IMR-90 (cell line): Measurements from ENCODE around the gene NHSL2. TPM values are rescaled to one million over a fixed set of nuclear protein-coding genes. Genes with fewer than 3 reads are reported as not detected.

Experiments used
- ATAC-seq: fragments of 200-7000 bp; cut with Tn5 transposase; 2 replicates; pipeline ENCODE4 v1.9.1; 2020; ENCODE audit warnings: low read depth, mild to moderate bottlenecking, moderate library complexity
- BruUV-seq: library from RNA; stranded (reverse); fragments of 400-500 nt; replicated peaks from 2 replicates; lab custom pipeline; 2021; lab: Mats Ljungman, UMichigan
- CTCF ChIA-PET: fragments of 300-600 bp; formaldehyde crosslinking; extraction: SDS; loops from one replicate; lab custom pipeline; 2021; ENCODE audit warnings: antibody characterized with exemption; lab: Yijun Ruan, JAX
- POLR2A ChIA-PET: fragments of 300-600 bp; sonication (Branson Sonifier 250); formaldehyde crosslinking; loops from one replicate; lab custom pipeline; 2022; ENCODE audit warnings: antibody characterized with exemption; ENCODE audit not compliant: unreplicated experiment; lab: Charles Lee
- DNase-seq: peaks from one replicate; pipeline ENCODE4 v3.0.0; 2013
- H2AFZ ChIP-seq: replicated peaks from 2 replicates; pipeline ENCODE3; 2013; ENCODE audit warnings: low read length, mild to moderate bottlenecking; ENCODE audit not compliant: poor library complexity
- H2AK5ac ChIP-seq: 2 replicates; pipeline ENCODE4 v1.6.1; 2013; ENCODE audit warnings: low read depth, low read length, inconsistent platforms
- H2AK9ac ChIP-seq: replicated peaks from 2 replicates; pipeline ENCODE3; 2013; ENCODE audit warnings: mild to moderate bottlenecking, low read depth, low read length, moderate library complexity; ENCODE audit not compliant: poor library complexity
- H2BK120ac ChIP-seq: 2 replicates; pipeline ENCODE4 v1.6.1; 2013; ENCODE audit warnings: low read depth, low read length, inconsistent platforms
- H2BK15ac ChIP-seq: 3 replicates; pipeline ENCODE4 v1.6.1; 2013; ENCODE audit warnings: low read depth, low read length, inconsistent platforms
- H2BK20ac ChIP-seq: 2 replicates; pipeline ENCODE4 v1.6.1; 2013; ENCODE audit warnings: low read depth, mild to moderate bottlenecking, inconsistent platforms, low read length, moderate library complexity
- H2BK5ac ChIP-seq: 2 replicates; pipeline ENCODE4 v1.6.1; 2013; ENCODE audit warnings: mild to moderate bottlenecking, low read depth, low read length, inconsistent platforms; ENCODE audit not compliant: poor library complexity, severe bottlenecking
- H3K14ac ChIP-seq: replicated peaks from 2 replicates; pipeline ENCODE4 v1.6.1; 2013; ENCODE audit warnings: low read depth, low read length, inconsistent platforms
- H3K18ac ChIP-seq: 2 replicates; pipeline ENCODE4 v1.6.1; 2013; ENCODE audit warnings: low read depth, low read length, control low read depth
- H3K23ac ChIP-seq: 2 replicates; pipeline ENCODE4 v1.6.1; 2013; ENCODE audit warnings: low read depth, low read length, inconsistent platforms
- H3K27ac ChIP-seq: 2 replicates; pipeline ENCODE4 v1.5.1; 2013; ENCODE audit warnings: mild to moderate bottlenecking, control low read depth, low read length; ENCODE audit not compliant: insufficient read depth
- H3K27me3 ChIP-seq: 2 replicates; pipeline ENCODE4 v1.6.1; 2013; ENCODE audit warnings: low read length; ENCODE audit not compliant: control insufficient read depth, insufficient read depth
- H3K36me3 ChIP-seq: 2 replicates; pipeline ENCODE4 v1.6.1; 2013; ENCODE audit warnings: low read length, mixed read lengths; ENCODE audit not compliant: control insufficient read depth, insufficient read depth
- H3K4ac ChIP-seq: 2 replicates; pipeline ENCODE4 v1.6.1; 2013; ENCODE audit warnings: low read depth, low read length, inconsistent platforms
- H3K4me1 ChIP-seq: 2 replicates; pipeline ENCODE4 v1.6.1; 2013; ENCODE audit warnings: low read length, mixed read lengths; ENCODE audit not compliant: control insufficient read depth, insufficient read depth
- H3K4me2 ChIP-seq: 2 replicates; pipeline ENCODE4 v1.6.1; 2013; ENCODE audit warnings: low read depth, mild to moderate bottlenecking, control low read depth, low read length, moderate library complexity
- H3K4me3 ChIP-seq: 2 replicates; pipeline ENCODE4 v1.5.1; 2013; ENCODE audit warnings: low read depth, mild to moderate bottlenecking, control low read depth, low read length, moderate library complexity; ENCODE audit not compliant: insufficient read depth
- H3K56ac ChIP-seq: 2 replicates; pipeline ENCODE4 v1.6.1; 2013; ENCODE audit warnings: low read length, inconsistent platforms; ENCODE audit not compliant: insufficient read depth; ENCODE audit errors: extremely low read depth
- H3K79me1 ChIP-seq, 2 experiments: 2 replicates each; pipeline ENCODE4 v1.6.1; 2013; ENCODE audit warnings: low read length in 2 of 2, inconsistent platforms in 1 of 2, low read depth in 1 of 2
- H3K9ac ChIP-seq: 2 replicates; pipeline ENCODE4 v1.6.1; 2013; ENCODE audit warnings: low read depth, low read length, control low read depth
- H3K9me1 ChIP-seq: 2 replicates; pipeline ENCODE4 v1.6.1; 2013; ENCODE audit warnings: low read length, inconsistent platforms; ENCODE audit not compliant: insufficient read depth
- H3K9me3 ChIP-seq: 2 replicates; pipeline ENCODE4 v1.6.1; 2013; ENCODE audit warnings: low read length; ENCODE audit not compliant: control insufficient read depth, insufficient read depth
- H4K20me1 ChIP-seq: 2 replicates; pipeline ENCODE4 v1.6.1; 2013; ENCODE audit warnings: low read length, inconsistent platforms; ENCODE audit not compliant: insufficient read depth
- H4K5ac ChIP-seq: 2 replicates; pipeline ENCODE4 v1.6.1; 2013; ENCODE audit warnings: mild to moderate bottlenecking, low read depth, low read length, control low read depth
- H4K8ac ChIP-seq, 2 experiments: 2 replicates each; pipeline ENCODE4 v1.6.1; 2013; ENCODE audit warnings: low read depth in 2 of 2, low read length in 2 of 2, control low read depth in 1 of 2, inconsistent platforms in 1 of 2
- H4K91ac ChIP-seq: 2 replicates; pipeline ENCODE4 v1.6.1; 2013; ENCODE audit warnings: low read depth, low read length, inconsistent platforms; ENCODE audit not compliant: insufficient read depth
- BHLHE40 ChIP-seq: fragments of 150-350 bp; IDR thresholded peaks from 2 replicates; pipeline ENCODE4 v1.6.1; 2016; ENCODE audit warnings: mild to moderate bottlenecking, low read depth, low read length
- CEBPB ChIP-seq: IDR thresholded peaks from 2 replicates; pipeline ENCODE4 v1.6.1; 2012; ENCODE audit warnings: low read depth, low read length, improper control_type of control experiment
- CHD1 ChIP-seq: IDR thresholded peaks from 2 replicates; pipeline ENCODE4 v1.6.1; 2012; ENCODE audit warnings: low read depth, low read length, improper control_type of control experiment
- FOS ChIP-seq: fragments of 150-350 bp; IDR thresholded peaks from 2 replicates; pipeline ENCODE4 v1.6.1; 2016; ENCODE audit warnings: low read depth, low read length
- MAFK ChIP-seq: IDR thresholded peaks from 2 replicates; pipeline ENCODE4 v1.6.1; 2012; ENCODE audit warnings: low read depth, low read length, improper control_type of control experiment
- MXI1 ChIP-seq: IDR thresholded peaks from 2 replicates; pipeline ENCODE4 v1.6.1; 2012; ENCODE audit warnings: low read depth, mild to moderate bottlenecking, low read length, moderate library complexity, borderline replicate concordance
- POLR2A ChIP-seq: IDR thresholded peaks from 2 replicates; pipeline ENCODE4 v1.6.1; 2012; ENCODE audit warnings: mild to moderate bottlenecking, low read depth, low read length
- RAD21 ChIP-seq: IDR thresholded peaks from 2 replicates; pipeline ENCODE4 v1.6.1; 2012; ENCODE audit warnings: low read length, improper control_type of control experiment
- RCOR1 ChIP-seq: IDR thresholded peaks from 2 replicates; pipeline ENCODE4 v1.6.1; 2012; ENCODE audit warnings: mild to moderate bottlenecking, low read length, improper control_type of control experiment; ENCODE audit not compliant: insufficient replicate concordance
- RFX5 ChIP-seq: IDR thresholded peaks from 2 replicates; pipeline ENCODE4 v1.8.0; 2012; ENCODE audit warnings: low read depth, mild to moderate bottlenecking, low read length, moderate library complexity
- SMC3 ChIP-seq: fragments of 150-350 bp; IDR thresholded peaks from 2 replicates; pipeline ENCODE4 v1.6.1; 2016; ENCODE audit warnings: low read depth, mild to moderate bottlenecking, antibody characterized with exemption, low read length, moderate library complexity
- WGBS, 2 experiments: methylation state at CpG; one replicate each; pipeline versions ENCODE4 v1.1.5 to v1.1.7; 2013; ENCODE audit warnings: missing lambda C conversion rate in 2 of 2; ENCODE audit not compliant: insufficient read length in 1 of 2; ENCODE audit errors: extremely low coverage in 2 of 2; 5-methylcytosine and 5-hydroxymethylcytosine counted together
- dilution Hi-C: fragments of 300-500 bp; cut with HindIII; formaldehyde crosslinking; loops from one replicate; pipeline ENCODE4 v1.14.3; 2018; ENCODE audit warnings: low sequenced_read_pairs; ENCODE audit not compliant: unreplicated experiment
- in situ Hi-C: fragments of 300-500 bp; cut with MboI; formaldehyde crosslinking; loops from 3 replicates; pipeline ENCODE4 v1.14.3; 2019; ENCODE audit warnings: low sequenced_read_pairs, inconsistent platforms, mixed read lengths
- intact Hi-C: fragments of 100-400 bp; cut with micrococcal nuclease; formaldehyde crosslinking; loops from 2 replicates; pipeline ENCODE4 v1.10.0; 2022
- polyA plus RNA-seq, 3 experiments: library from polyadenylated mRNA; depleted of rRNA; stranded (reverse); fragments of >200 nt; gene quantifications; 2 replicates each; pipeline ENCODE4 v1.2.3, GENCODE V29; 2012; ENCODE audit warnings: low replicate concordance in 1 of 3
- total RNA-seq: library from RNA; depleted of rRNA; stranded (reverse); fragments of >200 nt; gene quantifications from 2 replicates; pipeline ENCODE4 v1.2.3, GENCODE V29; 2012
- TF ChIP-seq, protein P1 (sequence below): conservative IDR thresholded peaks from 2 replicates; pipeline ENCODE4 v1.5.1; 2012; ENCODE audit warnings: mild to moderate bottlenecking, low read depth, low read length, improper control_type of control experiment
- TF ChIP-seq, protein P2 (sequence below): fragments of 150-350 bp; IDR thresholded peaks from 2 replicates; pipeline ENCODE4 v1.6.1; 2016; ENCODE audit warnings: low read depth, mild to moderate bottlenecking, low read length, moderate library complexity, borderline replicate concordance
- TF ChIP-seq, protein P3 (sequence below): fragments of 150-350 bp; IDR thresholded peaks from 2 replicates; pipeline ENCODE4 v1.6.1; 2017; ENCODE audit warnings: mild to moderate bottlenecking, antibody characterized with exemption, low read length, low read depth

The NHSL2 gene
- total and polyA plus RNA-seq, 2 of the 4 experiments (the other 2 are of a cell fraction) = 0.72 to 0.75 TPM

DNA sequence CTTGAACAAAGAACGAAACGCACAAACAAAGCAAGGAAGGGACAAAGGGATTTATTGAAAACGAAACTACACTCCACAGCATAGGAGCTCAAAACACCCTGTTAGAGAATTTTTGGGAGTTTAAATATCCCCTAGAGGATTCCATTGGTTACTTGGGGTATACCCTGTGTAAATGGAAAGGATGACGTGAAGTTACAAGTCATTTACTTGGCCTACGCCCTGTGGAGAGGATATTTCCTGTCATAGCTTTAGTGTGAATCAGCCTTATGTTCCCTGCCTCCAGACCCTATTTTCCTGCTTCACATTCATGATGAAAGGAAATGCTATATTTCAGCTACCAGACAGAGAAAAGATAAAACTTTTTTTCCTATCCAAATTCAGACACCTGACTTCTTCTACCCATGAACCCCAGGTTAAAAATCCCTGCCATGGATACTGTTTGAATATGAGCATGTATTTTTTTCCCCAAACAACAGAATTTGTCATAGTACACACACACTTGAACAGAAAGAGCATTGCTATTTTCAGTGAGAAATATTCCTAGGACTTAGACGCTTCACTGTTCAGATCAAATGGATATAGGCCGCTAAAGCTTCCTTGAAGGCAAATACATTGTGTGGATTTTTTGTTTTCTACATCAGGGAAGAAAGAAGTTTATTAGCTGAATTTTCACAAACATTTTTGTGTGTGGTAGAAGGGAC is 291.3 kb downstream of the NHSL2 start:
- ChIA-PET POLR2A (no interaction called here), CTCF (interaction anchor here (0.6 kb wide), 1 partner anchor 950 kb away, joined by 4 read pairs; no protein-coding TSS in a partner anchor)
- in situ Hi-C loops (no loop called here), intact Hi-C loops (no loop called here), dilution Hi-C loops (no loop called here)
- WGBS, 2 experiments = no CpG with 5 or more reads among the region's 7 CpGs
- no peak overlapping the region for H3K4me3 ChIP-seq
- peak overlapping the region; percentile 83; the same call in 1 of the 2 replicates for H2AK5ac ChIP-seq
- no peak overlapping the region for H2AFZ ChIP-seq
- H3K18ac ChIP-seq = no peak overlapping the region; the same call in 1 of the 2 replicates
- H3K9ac ChIP-seq = peak overlapping the region; percentile 10; the same call in 1 of the 2 replicates
- H3K9me3 ChIP-seq = no peaks in the 10 kb centered on the region
- H4K8ac ChIP-seq = peak overlapping the region; percentile 61 to 84; a peak in 3 of 4 replicates
- peak overlapping the region; percentile 60; the same call in 1 of the 2 replicates for H2BK20ac ChIP-seq
- ATAC-seq = peak; percentile 97
- BruUV-seq = no TSS peak
- H3K23ac ChIP-seq = peak overlapping the region; percentile 48; the same call in 1 of the 2 replicates
- H3K27me3 ChIP-seq = no peaks in the 10 kb centered on the region; the same call in 1 of the 2 replicates
- H2BK120ac ChIP-seq = peak overlapping the region; percentile 71
- peak overlapping the region; percentile 70 for H2BK5ac ChIP-seq
- DNase-seq = peak; percentile 83
- peak overlapping the region; percentile 76 for H3K4ac ChIP-seq
- H3K4me2 ChIP-seq = peak overlapping the region; percentile 71; the same call in 1 of the 2 replicates
- no peaks in the 10 kb centered on the region for H3K9me1 ChIP-seq
- peaks cover 13% of the 10 kb centered on the region for H3K36me3 ChIP-seq
- H3K27ac ChIP-seq = peak overlapping the region; percentile 62; the same call in 1 of the 2 replicates
- H3K4me1 ChIP-seq = no peaks in the 10 kb centered on the region
- peak overlapping the region; percentile 58 for H3K56ac ChIP-seq
- H4K91ac ChIP-seq = peak overlapping the region; percentile 68
- H3K14ac ChIP-seq = peak overlapping the region; percentile 77; the same call in 1 of the 2 replicates
- H4K20me1 ChIP-seq = no peaks in the 10 kb centered on the region
- H4K5ac ChIP-seq = peak overlapping the region; percentile 11; the same call in 1 of the 2 replicates
- no peak overlapping the region for H2AK9ac ChIP-seq
- H3K79me1 ChIP-seq = peaks cover 5 to 12% of the 10 kb centered on the region in 2 experiments
- peak overlapping the region; percentile 75; the same call in 2 of the 3 replicates for H2BK15ac ChIP-seq
- TF ChIP-seq BHLHE40 = no peak
- TF ChIP-seq SMC3 = no peak
- TF ChIP-seq, protein P1, sequence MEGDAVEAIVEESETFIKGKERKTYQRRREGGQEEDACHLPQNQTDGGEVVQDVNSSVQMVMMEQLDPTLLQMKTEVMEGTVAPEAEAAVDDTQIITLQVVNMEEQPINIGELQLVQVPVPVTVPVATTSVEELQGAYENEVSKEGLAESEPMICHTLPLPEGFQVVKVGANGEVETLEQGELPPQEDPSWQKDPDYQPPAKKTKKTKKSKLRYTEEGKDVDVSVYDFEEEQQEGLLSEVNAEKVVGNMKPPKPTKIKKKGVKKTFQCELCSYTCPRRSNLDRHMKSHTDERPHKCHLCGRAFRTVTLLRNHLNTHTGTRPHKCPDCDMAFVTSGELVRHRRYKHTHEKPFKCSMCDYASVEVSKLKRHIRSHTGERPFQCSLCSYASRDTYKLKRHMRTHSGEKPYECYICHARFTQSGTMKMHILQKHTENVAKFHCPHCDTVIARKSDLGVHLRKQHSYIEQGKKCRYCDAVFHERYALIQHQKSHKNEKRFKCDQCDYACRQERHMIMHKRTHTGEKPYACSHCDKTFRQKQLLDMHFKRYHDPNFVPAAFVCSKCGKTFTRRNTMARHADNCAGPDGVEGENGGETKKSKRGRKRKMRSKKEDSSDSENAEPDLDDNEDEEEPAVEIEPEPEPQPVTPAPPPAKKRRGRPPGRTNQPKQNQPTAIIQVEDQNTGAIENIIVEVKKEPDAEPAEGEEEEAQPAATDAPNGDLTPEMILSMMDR = no peak
- no peak for TF ChIP-seq MAFK
- no peak for TF ChIP-seq POLR2A
- no peak for TF ChIP-seq RFX5
- TF ChIP-seq CHD1 = no peak
- TF ChIP-seq, protein P2, sequence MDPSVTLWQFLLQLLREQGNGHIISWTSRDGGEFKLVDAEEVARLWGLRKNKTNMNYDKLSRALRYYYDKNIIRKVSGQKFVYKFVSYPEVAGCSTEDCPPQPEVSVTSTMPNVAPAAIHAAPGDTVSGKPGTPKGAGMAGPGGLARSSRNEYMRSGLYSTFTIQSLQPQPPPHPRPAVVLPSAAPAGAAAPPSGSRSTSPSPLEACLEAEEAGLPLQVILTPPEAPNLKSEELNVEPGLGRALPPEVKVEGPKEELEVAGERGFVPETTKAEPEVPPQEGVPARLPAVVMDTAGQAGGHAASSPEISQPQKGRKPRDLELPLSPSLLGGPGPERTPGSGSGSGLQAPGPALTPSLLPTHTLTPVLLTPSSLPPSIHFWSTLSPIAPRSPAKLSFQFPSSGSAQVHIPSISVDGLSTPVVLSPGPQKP = no peak
- no peak for TF ChIP-seq RAD21
- no peak for TF ChIP-seq CEBPB
- TF ChIP-seq RCOR1 = no peak
- TF ChIP-seq, protein P3, sequence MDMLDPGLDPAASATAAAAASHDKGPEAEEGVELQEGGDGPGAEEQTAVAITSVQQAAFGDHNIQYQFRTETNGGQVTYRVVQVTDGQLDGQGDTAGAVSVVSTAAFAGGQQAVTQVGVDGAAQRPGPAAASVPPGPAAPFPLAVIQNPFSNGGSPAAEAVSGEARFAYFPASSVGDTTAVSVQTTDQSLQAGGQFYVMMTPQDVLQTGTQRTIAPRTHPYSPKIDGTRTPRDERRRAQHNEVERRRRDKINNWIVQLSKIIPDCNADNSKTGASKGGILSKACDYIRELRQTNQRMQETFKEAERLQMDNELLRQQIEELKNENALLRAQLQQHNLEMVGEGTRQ = no peak
- TF ChIP-seq FOS = no peak
- no peak for TF ChIP-seq MXI1
